Activated CD8-positive, alpha-beta memory T cell treated with anti-CD3 and anti-CD28 coated beads, Interleukin-2, amount 50 U/mL, for 24 hours (primary cell): ENCODE results near the gene KIF9.
"Not testable (repeated sequence)": the region's sequence is repeated elsewhere in the genome, so short reads cannot be mapped to it uniquely, and the experiment has no call there.

ENCODE experiments used
- DNase-seq: peaks from one replicate; pipeline ENCODE4 v3.0.0-alpha.2; 2020; ENCODE audit errors: extremely low read depth

Gene KIF9

DNA sequence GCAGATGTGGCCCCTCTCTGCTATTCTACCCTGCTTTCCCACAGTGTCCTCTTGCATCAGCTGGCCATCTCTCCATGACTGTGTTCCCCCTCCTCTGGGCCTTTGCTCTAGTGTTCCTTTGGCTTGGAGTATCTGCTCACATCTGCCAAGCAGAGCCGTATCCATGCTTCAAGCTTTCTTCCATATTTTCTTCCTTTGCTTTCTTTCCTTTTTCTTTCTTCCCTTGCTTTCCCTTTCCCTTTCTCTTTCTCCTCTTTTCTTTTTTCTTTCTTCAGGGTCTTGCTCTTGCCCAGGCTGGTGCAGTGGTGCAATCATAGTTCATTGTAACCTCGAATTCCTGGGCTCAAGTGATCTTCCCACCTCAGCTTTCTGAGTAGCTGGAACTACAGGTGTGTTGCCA, 12.7 kb upstream of the KIF9 start:
- no peak for DNase-seq

DNA sequence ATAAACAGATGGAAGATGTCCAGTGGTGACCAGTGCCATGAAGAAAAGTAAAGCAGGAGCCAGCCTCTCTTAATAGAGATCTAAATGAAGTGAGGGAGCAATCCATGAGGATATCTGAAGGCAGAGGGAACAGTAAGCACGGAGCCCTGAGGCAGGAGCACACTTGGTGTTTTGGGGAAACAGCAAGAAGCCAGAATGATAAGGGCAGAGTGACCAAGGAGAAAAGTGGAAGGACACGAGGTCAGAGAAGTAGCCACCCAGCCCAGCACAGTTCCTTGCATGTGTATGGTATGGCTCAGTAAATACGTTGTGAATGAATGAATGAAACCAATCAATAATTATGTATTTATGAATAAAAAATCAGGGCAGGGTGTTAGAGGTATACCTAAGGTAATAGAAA, 11.8 kb upstream of the KIF9 start:
- DNase-seq: no peak

DNA sequence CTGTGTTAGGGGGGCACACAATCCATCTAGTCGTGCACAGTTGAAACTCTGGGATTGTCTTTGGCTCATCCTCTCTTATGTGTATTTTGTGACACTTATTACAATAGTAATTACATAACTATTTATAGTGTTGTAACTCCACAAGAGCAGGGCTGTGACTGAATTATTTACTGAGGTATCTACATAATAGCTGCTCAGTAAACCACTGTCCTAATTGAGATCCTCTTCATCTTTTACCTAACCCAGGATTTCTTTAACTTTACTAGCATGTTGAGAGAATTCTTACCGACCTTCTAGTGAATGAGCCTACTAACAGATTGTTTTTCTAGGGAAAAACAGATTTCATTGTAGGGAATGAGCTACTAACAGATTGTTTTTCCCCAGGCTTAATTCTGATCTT, 11.2 kb upstream of the KIF9 start:
- no peak for DNase-seq

DNA sequence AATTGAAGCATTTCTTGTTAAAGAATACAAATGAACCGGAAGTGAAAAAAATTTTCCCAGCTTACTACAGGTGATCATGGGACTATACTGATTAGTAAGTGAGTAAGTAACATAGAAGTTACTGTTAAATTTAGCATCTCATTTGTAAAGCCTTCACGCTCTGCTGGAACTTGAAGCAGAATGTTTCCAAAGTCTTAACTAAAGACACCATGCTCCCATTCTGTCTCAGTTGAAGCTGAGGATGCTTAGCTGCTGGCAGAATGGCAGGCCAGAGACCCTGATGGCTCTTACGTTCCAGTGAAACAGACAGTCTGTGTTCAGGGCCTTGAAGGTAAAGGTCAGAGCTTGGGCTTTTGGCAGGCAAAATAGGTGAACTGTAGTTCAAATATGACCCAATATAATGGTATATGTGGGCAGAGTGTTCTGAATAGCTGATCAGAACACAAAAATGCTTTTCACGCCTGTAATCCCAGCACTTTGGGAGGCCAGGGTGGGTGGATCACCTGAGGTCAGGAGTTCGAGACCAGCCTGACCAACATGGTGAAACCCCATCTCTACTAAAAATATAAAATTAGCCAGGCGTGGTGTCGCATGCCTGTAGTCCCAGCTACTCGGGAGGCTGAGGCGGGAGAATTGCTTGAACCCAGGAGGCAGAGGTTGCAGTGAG, 9.3 kb upstream of the KIF9 start:
- DNase-seq: not testable (repeated sequence)

DNA sequence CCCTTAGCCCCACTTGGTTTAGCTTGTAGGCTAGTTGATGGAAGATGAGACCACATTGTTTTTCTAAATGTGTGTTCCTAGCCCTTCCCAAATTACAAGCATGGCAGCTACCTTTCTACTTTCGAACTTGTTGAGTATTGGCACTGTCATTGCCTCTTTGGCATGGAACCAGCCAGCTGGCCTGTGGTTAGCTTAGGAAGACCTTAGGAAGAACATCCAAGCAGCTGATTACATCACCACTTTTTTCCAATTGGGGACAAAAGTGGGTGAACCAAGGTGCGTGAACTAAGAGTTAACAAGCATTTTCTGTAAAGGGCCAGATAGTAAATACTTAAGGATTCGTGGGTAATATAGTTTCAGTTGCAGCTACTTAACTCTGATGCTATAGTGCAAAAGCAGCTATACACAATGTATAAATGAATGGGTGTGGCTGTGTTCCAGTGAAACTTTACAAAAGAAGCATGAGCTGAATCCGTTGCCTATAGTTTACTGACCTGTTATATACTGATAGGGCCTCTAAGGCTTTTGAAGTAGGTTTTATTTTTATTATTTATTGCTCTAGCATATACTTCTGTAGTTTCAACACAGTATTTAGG, 8.7 kb upstream of the KIF9 start:
- DNase-seq: no peak

DNA sequence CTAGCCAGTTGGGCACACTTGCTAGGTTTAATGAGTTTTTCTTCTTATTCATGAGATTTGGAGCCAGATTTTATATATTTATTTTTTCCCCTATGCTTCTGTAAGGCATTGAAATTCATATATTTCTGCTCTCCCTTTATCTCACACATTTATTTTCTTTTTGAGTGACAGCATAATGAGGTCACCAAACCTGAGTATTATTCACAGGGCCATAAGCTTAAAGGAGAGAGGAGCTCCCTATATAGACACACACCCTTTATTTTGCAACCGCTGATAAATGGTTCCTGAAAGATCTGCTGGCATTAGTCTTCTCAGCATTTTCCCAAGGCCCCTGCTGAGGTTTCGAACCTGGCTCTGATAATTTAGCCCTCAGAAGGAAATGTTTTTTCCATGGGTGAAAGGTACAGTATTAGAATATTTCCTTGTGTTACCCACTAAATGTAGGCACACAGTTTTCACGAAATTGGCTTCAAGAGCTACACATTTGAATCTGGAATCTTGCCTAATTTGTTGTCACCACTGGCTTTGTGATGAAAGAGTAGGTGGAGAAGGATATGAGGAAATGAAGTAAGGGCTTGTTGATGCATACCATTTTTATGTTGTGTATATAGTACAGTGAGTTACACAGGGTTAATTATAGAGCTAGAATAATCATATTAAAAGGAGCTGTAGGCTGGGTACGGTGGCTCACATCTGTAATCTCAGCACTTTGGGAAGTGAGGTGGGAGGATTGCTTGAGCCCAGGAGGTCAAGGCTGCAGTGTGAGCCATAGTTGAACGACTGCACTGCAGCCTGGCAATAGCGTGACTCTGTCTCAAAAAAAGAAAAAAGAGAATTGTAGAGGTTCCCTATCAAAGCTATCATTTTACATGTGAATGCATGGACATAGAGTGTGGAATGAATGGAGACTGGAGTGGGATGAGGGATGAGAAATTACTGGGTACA, 6.6 kb upstream of the KIF9 start:
- DNase-seq: no peak

DNA sequence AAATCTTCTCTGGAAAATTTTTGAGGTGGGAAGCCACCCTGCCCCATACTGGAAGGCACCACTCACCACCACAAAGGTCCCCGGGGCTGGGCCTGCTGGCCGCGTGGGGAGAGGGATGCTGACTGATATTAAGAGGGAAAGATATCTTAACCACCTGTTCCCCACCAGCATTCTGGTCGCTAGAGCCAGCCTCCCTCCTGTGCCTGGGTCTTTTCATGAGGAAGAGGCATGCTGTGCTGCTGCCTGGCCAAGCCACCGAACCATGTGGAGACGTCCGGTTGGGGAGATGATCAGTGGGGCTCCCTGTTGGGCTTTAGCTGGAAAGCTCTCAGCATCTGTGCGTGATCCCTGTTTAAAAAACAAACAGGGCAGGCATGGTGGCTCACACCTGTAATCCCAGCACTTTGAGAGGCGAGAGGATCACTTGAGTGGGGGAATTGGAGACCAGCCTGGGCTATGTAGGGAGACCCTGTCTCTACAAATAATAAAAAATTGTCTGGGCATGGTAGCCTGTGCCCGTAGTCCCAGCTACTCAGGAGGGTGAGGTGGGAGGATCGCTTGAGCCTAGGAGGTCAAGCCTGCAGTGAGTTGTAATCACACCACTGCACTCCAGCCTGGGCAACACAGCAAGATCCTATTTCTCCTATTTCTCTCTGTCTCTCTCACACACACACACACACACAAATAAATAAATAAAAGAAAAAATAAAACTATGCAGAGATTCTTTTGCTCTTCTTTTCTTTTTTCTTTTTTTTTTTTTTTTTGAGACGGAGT, 1.2 kb upstream of the KIF9 start:
- no peak for DNase-seq

DNA sequence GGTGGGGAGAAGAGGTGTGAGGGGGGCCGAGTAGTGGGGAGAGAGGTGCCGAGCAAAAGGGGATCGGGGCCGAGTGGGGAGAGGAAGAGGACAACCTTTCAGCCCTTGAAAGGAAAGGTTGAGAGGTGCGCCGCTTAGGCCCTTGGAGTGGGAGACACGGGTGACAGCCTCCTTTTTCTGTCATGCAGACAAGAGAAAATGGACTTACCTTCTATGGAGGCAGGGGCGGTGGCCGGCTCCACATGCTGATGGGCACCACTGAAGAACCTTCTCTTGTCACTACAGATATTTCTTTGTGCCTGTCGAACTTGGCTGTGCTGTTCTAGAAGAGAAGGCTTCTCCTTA, 566 bp upstream of the KIF9 start:
- DNase-seq: no peak

DNA sequence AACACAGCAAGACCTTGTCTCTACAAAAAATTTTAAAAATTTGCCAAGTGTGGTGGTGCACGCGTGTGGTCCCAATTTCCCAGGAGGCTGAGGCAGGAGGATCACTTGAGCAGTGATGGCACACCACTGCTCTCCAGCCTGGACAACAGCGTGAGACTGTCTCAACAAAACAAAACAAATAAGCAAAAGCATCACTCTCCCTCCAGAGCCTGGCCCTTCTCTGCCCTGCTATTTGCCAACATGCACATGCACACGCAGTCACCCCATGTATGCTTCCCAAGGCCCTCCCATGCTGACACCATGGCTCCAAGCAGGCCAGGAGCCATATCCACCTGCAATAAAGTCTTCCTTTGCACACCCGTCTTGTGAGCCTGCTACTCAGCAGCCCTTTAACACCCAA, 2.1 kb downstream of the KIF9 start:
- DNase-seq: no peak

DNA sequence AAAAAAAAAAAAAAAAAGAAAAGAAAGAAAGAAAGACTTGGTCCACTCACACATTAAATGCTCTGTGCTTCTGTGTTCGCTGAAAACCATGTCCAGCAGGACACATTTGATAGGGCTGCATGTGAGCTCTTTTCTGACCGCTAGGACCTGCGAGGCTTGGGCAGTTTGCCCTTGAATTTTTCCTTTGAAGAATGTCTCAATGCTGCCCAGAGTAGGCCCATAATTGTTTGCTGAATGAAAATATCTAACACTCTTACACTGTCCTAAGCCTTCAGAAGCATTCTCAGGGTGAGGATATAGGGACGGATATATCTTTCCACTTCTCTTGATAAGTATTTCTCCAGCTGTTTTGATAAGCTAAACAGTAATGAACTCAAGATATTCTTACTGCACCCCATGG, 6.0 kb downstream of the KIF9 start:
- no peak for DNase-seq

DNA sequence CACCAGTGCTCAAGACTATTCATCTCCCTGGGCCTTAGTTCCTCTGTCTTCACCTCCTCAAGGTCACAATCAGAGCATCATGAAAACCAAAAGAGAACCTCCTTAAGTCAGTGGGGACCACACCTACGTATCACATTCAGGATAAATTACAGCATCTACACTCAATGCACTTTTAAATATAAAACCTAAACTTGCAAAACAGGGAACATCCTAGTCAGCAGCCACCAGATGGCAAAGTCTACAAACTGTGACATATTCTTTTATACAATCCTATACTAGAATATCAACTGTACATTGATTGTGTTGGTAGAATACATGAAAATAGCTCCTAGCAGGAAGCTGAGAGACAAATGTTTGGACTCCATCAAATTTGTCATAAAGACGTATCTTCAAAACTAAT, 7.9 kb downstream of the KIF9 start:
- no peak for DNase-seq

DNA sequence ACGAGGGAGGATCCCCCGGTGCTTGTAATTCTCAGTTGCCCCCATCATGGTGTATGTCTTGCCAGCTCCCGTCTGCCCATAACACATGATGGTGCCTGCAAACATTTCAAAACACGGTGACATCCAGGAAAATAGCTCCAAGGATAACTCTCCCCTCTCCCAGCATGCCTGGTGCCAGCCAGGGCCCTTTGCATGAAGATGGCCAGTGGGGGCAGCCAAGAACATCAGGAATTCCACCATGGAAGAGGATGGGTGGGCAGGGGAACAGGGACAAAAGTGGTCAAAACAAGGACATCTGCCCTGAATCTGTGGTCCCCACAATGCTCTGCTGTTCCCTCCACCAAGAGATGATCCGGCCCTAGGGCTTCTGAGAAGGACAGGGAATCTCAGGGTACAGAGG, 9.0 kb downstream of the KIF9 start:
- no peak for DNase-seq

DNA sequence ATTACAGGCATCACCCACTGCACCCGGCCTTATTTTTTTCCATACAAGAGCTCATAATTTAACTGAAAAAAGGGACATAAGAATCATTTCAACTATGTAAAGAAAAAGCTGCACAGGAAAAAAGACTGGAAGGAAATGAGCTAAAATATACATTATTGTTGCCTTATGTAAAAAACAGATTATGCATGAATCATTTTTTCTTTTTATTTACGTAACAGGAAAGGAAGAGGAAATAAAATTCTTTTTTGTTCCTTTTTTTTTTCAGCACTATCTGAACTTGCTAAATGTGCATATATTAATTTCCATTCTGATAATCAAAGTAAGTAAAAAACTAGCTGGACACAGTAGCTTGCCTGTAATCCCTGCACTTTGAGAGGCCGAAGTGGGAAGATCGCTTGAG, 12.1 kb downstream of the KIF9 start:
- no peak for DNase-seq

DNA sequence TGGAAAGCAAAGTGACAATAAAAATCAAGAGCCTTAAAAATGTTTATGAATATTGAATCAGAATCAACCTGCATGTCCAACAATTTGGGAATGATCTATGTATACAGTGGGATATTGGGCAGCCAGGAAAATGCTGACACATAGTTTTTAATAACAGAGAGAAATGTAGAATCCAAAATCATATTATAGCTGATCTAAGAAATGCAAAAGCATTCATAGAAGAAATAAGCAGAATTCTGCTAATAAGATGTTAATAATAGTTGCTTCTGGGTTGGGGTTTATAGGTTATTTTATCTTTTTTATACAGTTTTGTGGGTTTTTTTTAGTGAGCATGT, 15.1 kb downstream of the KIF9 start:
- DNase-seq: no peak

DNA sequence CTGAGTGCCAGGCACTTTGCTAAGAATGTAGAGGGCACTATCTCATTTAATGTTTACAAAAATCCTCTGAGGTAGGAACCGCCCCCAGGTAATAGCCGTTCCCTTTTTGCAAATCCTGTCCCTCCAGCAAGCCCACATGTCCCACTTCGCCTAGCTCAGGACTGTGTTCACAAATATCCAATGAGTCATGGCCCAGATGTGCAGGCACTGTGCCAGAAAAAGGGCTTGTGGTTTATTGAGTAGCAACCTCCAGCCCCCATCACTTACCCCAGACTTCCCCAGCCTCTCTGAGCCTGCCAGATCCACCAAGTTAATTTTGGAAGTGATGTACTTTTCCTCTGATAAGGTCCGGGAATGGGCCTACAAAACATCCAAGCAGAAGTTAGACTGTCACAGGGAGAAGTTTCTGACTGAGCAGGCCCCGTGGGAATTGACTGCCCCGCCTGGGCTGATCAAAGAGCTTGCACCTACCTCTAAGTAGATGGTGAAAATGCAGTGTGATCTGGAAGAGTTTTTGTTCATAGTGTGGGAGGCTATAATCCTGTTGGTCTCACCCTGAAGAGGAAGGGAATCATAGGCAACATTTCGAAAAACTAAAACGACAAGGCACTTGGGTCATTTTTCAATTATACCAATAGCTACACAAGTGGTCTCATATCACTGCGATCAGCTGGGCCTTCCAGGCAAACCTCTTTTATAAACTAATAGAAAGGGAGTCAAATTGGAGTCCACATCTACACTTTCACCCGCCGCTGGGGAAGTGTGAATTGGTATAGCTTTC, 15.7 kb downstream of the KIF9 start:
- no peak for DNase-seq

DNA sequence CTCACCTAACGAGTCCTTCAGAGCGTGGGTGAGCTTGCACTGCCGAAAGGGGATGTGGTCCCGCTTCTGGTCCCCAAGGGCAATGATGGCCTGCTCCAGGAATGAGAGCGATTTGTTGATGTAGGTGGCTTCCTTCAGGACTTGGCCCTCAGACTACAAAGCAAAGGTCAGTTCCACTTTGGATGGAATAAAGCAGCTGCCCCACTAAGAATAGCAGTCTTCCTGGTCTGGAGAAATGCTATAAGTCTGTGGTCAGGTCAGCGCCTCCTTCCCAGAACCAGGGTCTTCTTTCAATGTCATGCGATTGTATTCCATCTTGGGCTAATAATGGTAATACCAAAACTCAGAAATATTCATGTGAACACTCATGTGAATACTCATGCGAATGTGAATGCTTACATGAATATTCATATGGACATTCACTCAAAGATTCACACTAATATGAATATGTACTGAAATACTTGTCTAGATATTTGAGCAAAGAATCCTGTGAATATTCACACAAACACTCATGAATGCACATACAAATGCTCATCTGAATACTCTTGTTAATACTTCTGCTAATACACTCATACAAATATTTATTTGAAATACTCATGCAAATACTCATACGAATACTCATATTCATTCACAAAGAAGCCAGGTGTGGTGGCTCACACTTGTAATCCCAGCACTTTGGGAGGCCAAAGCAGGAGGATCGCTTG, 16.7 kb downstream of the KIF9 start:
- DNase-seq: no peak

DNA sequence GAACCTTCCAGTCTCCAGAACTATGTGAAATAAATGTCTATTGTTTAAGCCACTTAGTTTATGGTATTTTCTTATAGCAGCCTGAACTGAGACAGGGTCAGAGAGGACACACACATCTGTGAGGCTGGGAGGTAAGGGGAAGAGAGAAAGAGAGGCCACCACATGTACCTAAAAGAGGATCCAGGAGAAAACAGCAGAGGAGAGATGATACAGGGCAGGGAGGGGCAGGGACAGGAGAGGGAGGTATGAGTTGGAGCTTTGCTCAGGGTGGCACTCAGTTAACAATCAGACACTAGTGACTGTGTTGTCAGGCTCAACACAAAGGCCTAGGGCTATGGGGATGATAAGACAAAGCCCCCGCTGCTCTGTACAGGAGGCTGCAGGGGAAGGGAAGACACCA, 17.6 kb downstream of the KIF9 start:
- DNase-seq: no peak

DNA sequence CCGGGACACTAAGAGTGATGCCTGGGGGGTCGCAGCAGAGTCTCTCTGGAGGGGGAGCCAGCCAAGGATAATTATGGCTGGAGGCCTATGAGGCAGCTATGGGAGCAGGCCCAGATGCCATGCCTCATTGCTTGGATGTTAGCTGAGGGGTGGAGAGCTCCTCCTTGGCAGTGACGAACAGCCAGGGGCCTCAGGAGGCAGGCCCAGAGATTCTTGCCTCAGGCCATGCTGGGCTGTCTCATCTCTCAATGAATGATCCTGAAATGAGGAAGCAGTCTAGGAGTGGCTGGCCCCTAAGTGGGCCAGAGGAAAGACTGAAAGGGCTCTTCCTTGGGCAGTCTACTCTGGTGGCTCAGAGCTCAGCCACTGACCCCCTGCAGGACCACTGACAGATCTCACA, 21.3 kb downstream of the KIF9 start:
- no peak for DNase-seq

DNA sequence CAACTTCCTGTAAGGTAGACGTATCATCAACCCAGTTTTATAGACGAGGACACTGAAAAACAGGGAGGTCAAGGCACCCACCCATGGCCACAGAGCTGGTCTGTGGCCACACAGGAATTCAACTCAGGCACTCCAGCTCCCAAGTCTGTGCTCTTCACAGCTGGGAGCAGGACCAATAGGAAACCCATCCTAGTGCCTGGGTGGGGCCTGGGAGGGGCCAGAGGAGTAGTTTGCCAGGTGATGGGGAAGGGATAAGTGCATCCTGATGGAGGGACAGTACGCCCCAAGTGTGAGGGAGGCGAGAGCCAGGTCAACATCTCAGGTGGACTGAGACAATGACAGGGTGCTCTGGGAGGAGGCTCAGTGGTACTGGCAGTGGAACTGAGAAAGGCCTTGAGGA, 22.0 kb downstream of the KIF9 start:
- no peak for DNase-seq

DNA sequence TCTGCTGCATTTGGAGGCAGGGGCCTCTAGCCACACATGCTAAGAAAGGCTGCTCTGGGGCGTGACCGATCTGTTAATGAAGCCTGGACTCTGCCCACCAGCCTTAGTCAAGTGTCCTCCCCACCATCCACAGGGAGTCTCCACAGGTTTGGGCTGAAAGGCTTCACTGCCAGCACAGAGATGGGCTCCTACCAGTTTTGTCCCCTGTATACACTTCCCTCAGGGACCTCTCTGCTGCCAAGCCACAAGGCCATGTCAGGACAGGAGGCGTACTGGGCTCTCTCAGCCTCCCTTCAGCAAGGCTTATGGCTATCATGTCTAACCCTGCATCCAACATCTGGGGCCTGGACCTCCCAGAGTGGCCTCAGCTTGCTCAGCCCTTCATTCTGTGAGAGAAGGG, 23.5 kb downstream of the KIF9 start:
- no peak for DNase-seq

DNA sequence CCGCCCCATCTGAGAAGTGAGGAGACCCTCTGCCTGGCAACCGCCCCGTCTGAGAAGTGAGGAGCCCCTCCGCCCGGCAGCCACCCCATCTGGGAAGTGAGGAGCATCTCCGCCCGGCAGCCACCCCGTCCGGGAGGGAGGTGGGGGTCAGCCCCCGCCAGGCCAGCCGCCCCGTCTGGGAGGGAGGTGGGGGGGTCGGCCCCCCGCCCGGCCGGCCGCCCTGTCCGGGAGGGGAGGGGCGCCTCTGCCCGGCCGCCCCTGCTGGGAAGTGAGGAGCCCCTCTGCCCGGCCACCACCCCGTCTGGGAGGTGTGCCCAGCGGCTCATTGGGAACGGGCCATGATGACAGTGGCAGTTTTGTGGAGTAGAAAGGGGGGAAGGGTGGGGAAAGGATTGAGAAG, 26.3 kb downstream of the KIF9 start:
- not testable (repeated sequence) for DNase-seq
